Fibroblast of lung (primary cell): Measurements from ENCODE around the gene CHSY1. TPM values are rescaled to one million over a fixed set of nuclear protein-coding genes. Genes with fewer than 3 reads are reported as not detected.

Experiments
- DNase-seq, 2 donors: peaks; one replicate each; pipeline versions ENCODE4 v3.0.0 to v3.0.0-alpha.2; 2010; ENCODE audit warnings: low read depth in 2 of 2
- H2AFZ ChIP-seq: 2 replicates; pipeline ENCODE4 v1.5.1; 2012; ENCODE audit warnings: low read length, control low read depth, inconsistent platforms
- H3K27ac ChIP-seq: 2 replicates; pipeline ENCODE4 v1.5.1; 2011; ENCODE audit warnings: low read length, control low read depth; ENCODE audit not compliant: insufficient read depth
- H3K27me3 ChIP-seq: 2 replicates; pipeline ENCODE4 v1.5.1; 2011; ENCODE audit warnings: mild to moderate bottlenecking, low read length; ENCODE audit not compliant: control insufficient read depth, insufficient read depth
- H3K36me3 ChIP-seq: 2 replicates; pipeline ENCODE4 v1.5.1; 2011; ENCODE audit warnings: low read length; ENCODE audit not compliant: control insufficient read depth, insufficient read depth
- H3K4me1 ChIP-seq: 2 replicates; pipeline ENCODE4 v1.5.1; 2011; ENCODE audit warnings: low read length; ENCODE audit not compliant: control insufficient read depth, insufficient read depth; ENCODE audit errors: extremely low read depth
- H3K4me2 ChIP-seq: 2 replicates; pipeline ENCODE4 v1.5.1; 2011; ENCODE audit warnings: low read length, control low read depth; ENCODE audit not compliant: insufficient read depth; ENCODE audit errors: extremely low read depth
- H3K4me3 ChIP-seq, 4 experiments: fragments of 200-600 bp in 1 of 4; sonication (generic) in 1 of 4; replicated peaks in 1 of 4; 2 replicates each; pipeline ENCODE4 v1.5.1; 2011 to 2016; ENCODE audit warnings: low read length in 4 of 4, low read depth in 3 of 4, mild to moderate bottlenecking in 3 of 4, control low read depth in 2 of 4, inconsistent platforms in 1 of 4, mixed read lengths in 1 of 4; ENCODE audit not compliant: insufficient read depth in 1 of 4; ENCODE audit errors: control extremely low read depth in 1 of 4
- H3K79me2 ChIP-seq: 2 replicates; pipeline ENCODE4 v1.5.1; 2012; ENCODE audit warnings: mild to moderate bottlenecking, low read length, inconsistent platforms; ENCODE audit not compliant: control insufficient read depth, insufficient read depth
- H3K9ac ChIP-seq: 2 replicates; pipeline ENCODE4 v1.5.1; 2011; ENCODE audit warnings: mild to moderate bottlenecking, low read length, control low read depth; ENCODE audit not compliant: insufficient read depth
- H3K9me3 ChIP-seq: 2 replicates; pipeline ENCODE4 v1.5.1; 2012; ENCODE audit warnings: low read depth, low read length; ENCODE audit not compliant: control insufficient read depth, insufficient read depth
- H4K20me1 ChIP-seq: 2 replicates; pipeline ENCODE4 v1.5.1; 2011; ENCODE audit warnings: low read length; ENCODE audit not compliant: control insufficient read depth, insufficient read depth; ENCODE audit errors: extremely low read depth
- CTCF ChIP-seq, 2 donors: IDR thresholded peaks in 1 of 2; conservative IDR thresholded peaks in 1 of 2; 1 replicate in 1 of 2; 2 replicates in 1 of 2; pipeline ENCODE4 v1.5.1; 2011 to 2012; ENCODE audit warnings: low read length in 2 of 2, control low read depth in 1 of 2, inconsistent platforms in 1 of 2, low read depth in 1 of 2, mild to moderate bottlenecking in 1 of 2
- EZH2 ChIP-seq: IDR thresholded peaks from 2 replicates; pipeline ENCODE4 v1.5.1; 2012; ENCODE audit warnings: low read length, control low read depth, mild to moderate bottlenecking; ENCODE audit errors: missing control alignments
- polyA plus RNA-seq, 2 donors: library from polyadenylated mRNA; depleted of rRNA in 1 of 2; stranded (reverse) in 1 of 2; unstranded in 1 of 2; fragments of >200 nt; gene quantifications; 2 replicates each; pipeline ENCODE4 v1.2.1, GENCODE V29; 2011 to 2012; ENCODE audit warnings: missing spikeins in 1 of 2
- total RNA-seq: library from RNA; depleted of rRNA; stranded (reverse); fragments of >200 nt; gene quantifications from 2 replicates; pipeline ENCODE4 v1.2.1, GENCODE V29; 2014

The CHSY1 gene
- total and polyA plus RNA-seq, 2 donors (not counting 1 experiment from before 2014, with no cell fraction given) = 28.6 to 57.0 TPM

GRCh38 chr15:101252836-101253235 lies 988 bp upstream of the CHSY1 start:
- Histone ChIP-seq H3K4me1 (peaks cover 11% of the 10 kb centered on the region), H3K4me2 (peak overlapping the region; percentile 99), H3K9ac (peak overlapping the region; percentile 87), H4K20me1 (no peaks in the 10 kb centered on the region), H3K9me3 (no peaks in the 10 kb centered on the region), H3K27me3 (no peaks in the 10 kb centered on the region), H3K27ac (peak overlapping the region; percentile 91), H3K36me3 (no peaks in the 10 kb centered on the region), H3K4me3 (peak overlapping the region; percentile 63 to 85 (median 68)), H2AFZ (no peak overlapping the region), H3K79me2 (peaks cover 35% of the 10 kb centered on the region)
- no peak for DNase-seq
- TF ChIP-seq EZH2 = no peak
- TF ChIP-seq CTCF (conservative IDR thresholded peaks at IDR 0.05 in 1 of 2, IDR thresholded peaks at IDR 0.05 in 1 of 2; ENCODE audit: low read depth in 1 of 2, low read length in 2 of 2) = no peak

- Histone ChIP-seq H3K27me3 (no peaks in the 10 kb centered on the region), H3K9ac (peak overlapping the region; percentile 87), H3K9me3 (no peaks in the 10 kb centered on the region), H3K4me3 (peak overlapping the region; percentile 64 to 94 (median 75)), H3K4me1 (peaks cover 12% of the 10 kb centered on the region), H3K79me2 (peaks cover 52% of the 10 kb centered on the region), H3K36me3 (peaks cover 2% of the 10 kb centered on the region), H3K27ac (peak overlapping the region; percentile 91), H2AFZ (no peak overlapping the region), H4K20me1 (no peaks in the 10 kb centered on the region), H3K4me2 (peak overlapping the region; percentile 81)
- TF ChIP-seq EZH2 (no peak), CTCF (conservative IDR thresholded peaks at IDR 0.05 in 1 of 2, IDR thresholded peaks at IDR 0.05 in 1 of 2; ENCODE audit: low read depth in 1 of 2, low read length in 2 of 2) (no peak)
- DNase-seq = peak in 1 of 2 donors; percentile 50
Measured at GRCh38 chr15:101250873-101251829, 697 bp downstream of the CHSY1 start.

GRCh38 chr15:101250341-101250831 lies 1.5 kb downstream of the CHSY1 start:
- H3K36me3 ChIP-seq = peaks cover 2% of the 10 kb centered on the region
- H3K27me3 ChIP-seq = no peaks in the 10 kb centered on the region
- H3K79me2 ChIP-seq = peaks cover 59% of the 10 kb centered on the region
- H3K4me2 ChIP-seq = peak overlapping the region; percentile 81
- H3K27ac ChIP-seq = peak overlapping the region; percentile 91
- DNase-seq = peak; percentile 81 to 90
- H3K4me1 ChIP-seq = peaks cover 7% of the 10 kb centered on the region
- H3K4me3 ChIP-seq = peak overlapping the region; percentile 64 to 94 (median 75)
- peak overlapping the region; percentile 87 for H3K9ac ChIP-seq
- H4K20me1 ChIP-seq = no peaks in the 10 kb centered on the region
- H3K9me3 ChIP-seq = no peaks in the 10 kb centered on the region
- no peak overlapping the region for H2AFZ ChIP-seq
- TF ChIP-seq CTCF (conservative IDR thresholded peaks at IDR 0.05 in 1 of 2, IDR thresholded peaks at IDR 0.05 in 1 of 2; ENCODE audit: low read depth in 1 of 2, low read length in 2 of 2) (no peak), EZH2 (no peak)
